Activated effector memory CD4-positive, alpha-beta T cell treated with Interleukin-2 at 50 U/mL for 16 hours (primary cell): ENCODE data around the gene MAP2K5.

Source experiments
- DNase-seq: peaks from one replicate; pipeline ENCODE4 v3.0.0-alpha.2; 2020

The MAP2K5 gene

GRCh38 chr15:67809866-67810265, 267.4 kb downstream of the MAP2K5 start:
- no peak for DNase-seq

GRCh38 chr15:67812241-67812644, 269.7 kb downstream of the MAP2K5 start:
- no peak for DNase-seq

GRCh38 chr15:67813104-67813634, 270.7 kb downstream of the MAP2K5 start:
- no peak for DNase-seq

- no peak for DNase-seq
Observed at GRCh38 chr15:67815036-67815592, 272.6 kb downstream of the MAP2K5 start.

GRCh38 chr15:67816668-67817067, 274.2 kb downstream of the MAP2K5 start:
- no peak for DNase-seq

GRCh38 chr15:67818464-67818863, 276.0 kb downstream of the MAP2K5 start:
- DNase-seq: no peak

- DNase-seq: no peak
Observed at GRCh38 chr15:67819636-67820035, 277.1 kb downstream of the MAP2K5 start.

GRCh38 chr15:67820122-67820991, 277.9 kb downstream of the MAP2K5 start:
- no peak for DNase-seq

GRCh38 chr15:67820992-67821783, 278.7 kb downstream of the MAP2K5 start:
- no peak for DNase-seq

GRCh38 chr15:67821784-67822440, 279.4 kb downstream of the MAP2K5 start:
- DNase-seq: no peak

GRCh38 chr15:67822537-67823313, 280.2 kb downstream of the MAP2K5 start:
- DNase-seq: no peak

GRCh38 chr15:67823314-67824196, 281.1 kb downstream of the MAP2K5 start:
- no peak for DNase-seq

GRCh38 chr15:67824197-67824968, 281.9 kb downstream of the MAP2K5 start:
- DNase-seq: no peak

- DNase-seq: no peak
Observed at GRCh38 chr15:67824976-67825880, 282.7 kb downstream of the MAP2K5 start, which contains the start of gene SKOR1. TSS of gene SKOR1 (plus strand) at chr15:67825509. CDS start at chr15:67825603, 94 bp downstream.

- no peak for DNase-seq
Observed at GRCh38 chr15:67825881-67826716, 283.6 kb downstream of the MAP2K5 start.

GRCh38 chr15:67826717-67827561, 284.4 kb downstream of the MAP2K5 start:
- no peak for DNase-seq
